Cardiac fibroblast (primary cell): ENCODE results near the gene CECR2.

Experiments
- DNase-seq, 2 donors: peaks; one replicate each; pipeline versions ENCODE4 v3.0.0 to v3.0.0-alpha.2; 2010; ENCODE audit warnings: low read depth in 2 of 2
- H3K4me3 ChIP-seq, 2 donors: replicated peaks in 1 of 2; 1 replicate in 1 of 2; 2 replicates in 1 of 2; pipeline ENCODE4 v1.5.1; 2011; ENCODE audit warnings: low read depth in 2 of 2, low read length in 2 of 2, mild to moderate bottlenecking in 2 of 2, moderate library complexity in 1 of 2
- CTCF ChIP-seq: IDR thresholded peaks from one replicate; pipeline ENCODE4 v1.5.1; 2011; ENCODE audit warnings: low read depth, mild to moderate bottlenecking, low read length, inconsistent platforms

Gene CECR2

GRCh38 chr22:17370766-17371432, 1.6 kb downstream of the CECR2 start:
- H3K4me3 ChIP-seq, result peak overlapping the region; percentile 59 to 61

DNA sequence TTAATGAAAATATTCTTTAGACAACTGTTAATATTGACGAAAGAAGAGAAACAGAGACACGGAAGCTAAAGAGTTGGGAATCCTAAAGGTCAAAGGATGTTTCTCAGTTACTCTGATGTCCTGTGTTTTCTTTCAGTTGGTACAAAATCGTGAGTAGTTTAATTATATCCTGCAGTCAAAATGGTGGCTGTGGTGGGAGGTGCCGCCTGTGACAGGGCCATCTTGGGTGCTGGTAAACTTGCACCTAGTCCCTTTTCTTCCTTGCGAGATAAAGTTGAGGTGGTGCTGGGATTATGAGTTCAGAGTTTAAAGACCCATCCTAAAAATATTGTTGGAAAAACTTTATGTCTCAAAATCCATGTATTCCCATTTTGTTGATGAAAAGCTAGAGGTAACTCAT, 2.2 kb downstream of the CECR2 start:
- no peak for TF ChIP-seq CTCF
- no peak for DNase-seq
- peak overlapping the region; percentile 59 to 61 for H3K4me3 ChIP-seq

More at GRCh38 chr22:17370766-17371432, 1.6 kb downstream of the CECR2 start:
- no peak for TF ChIP-seq CTCF
- peak in 1 of 2 donors; percentile 31 for DNase-seq

GRCh38 chr22:17373855-17374254, 4.6 kb downstream of the CECR2 start:
- no peak for TF ChIP-seq CTCF
- H3K4me3 ChIP-seq, result no peak overlapping the region
- no peak for DNase-seq

GRCh38 chr22:17375914-17376614, 6.8 kb downstream of the CECR2 start:
- H3K4me3 ChIP-seq, result no peak overlapping the region
- no peak for DNase-seq
- TF ChIP-seq CTCF, result no peak

- DNase-seq, result no peak
- H3K4me3 ChIP-seq, result no peak overlapping the region
- TF ChIP-seq CTCF, result no peak
Observed at GRCh38 chr22:17376950-17377349, 7.7 kb downstream of the CECR2 start.

GRCh38 chr22:17379944-17380343, 10.7 kb downstream of the CECR2 start:
- no peak for TF ChIP-seq CTCF
- no peak overlapping the region for H3K4me3 ChIP-seq
- DNase-seq, result no peak
